Heart right ventricle (tissue), 16 donors: ENCODE data around the gene TCERG1L. TPM values are rescaled to one million over a fixed set of nuclear protein-coding genes. Genes with fewer than 3 reads are reported as not detected.

Experiments
- ATAC-seq, 8 donors: fragments of 200-7000 bp; cut with Tn5 transposase; one replicate each; pipeline ENCODE4 v1.9.1; 2020; ENCODE audit warnings: mild to moderate bottlenecking in 8 of 8, moderate library complexity in 8 of 8, moderate number of reproducible peaks in 1 of 8
- DNase-seq, 2 donors: peaks; one replicate each; pipeline ENCODE4 v3.0.0-alpha.2; 2020
- H3K27ac ChIP-seq, 10 donors: fragments of 200-600 bp; sonication (generic) in 2 of 10; one replicate each; pipeline versions ENCODE4 v1.5.0 to v1.8.0; 2020 to 2022; ENCODE audit warnings: mild to moderate bottlenecking in 3 of 10
- H3K27me3 ChIP-seq, 7 donors: fragments of 200-600 bp; one replicate each; pipeline ENCODE4 v1.8.0; 2021 to 2022; ENCODE audit warnings: mild to moderate bottlenecking in 2 of 7
- H3K36me3 ChIP-seq, 9 donors: fragments of 200-600 bp; sonication (generic) in 1 of 9; one replicate each; pipeline versions ENCODE4 v1.5.0 to v1.8.0; 2020 to 2022; ENCODE audit warnings: mild to moderate bottlenecking in 2 of 9
- H3K4me1 ChIP-seq, 9 donors: fragments of 200-600 bp; sonication (generic) in 1 of 9; one replicate each; pipeline versions ENCODE4 v1.5.0 to v1.8.0; 2020 to 2022; ENCODE audit warnings: mild to moderate bottlenecking in 4 of 9
- H3K4me3 ChIP-seq, 10 donors: fragments of 200-600 bp; sonication (generic) in 2 of 10; one replicate each; pipeline versions ENCODE4 v1.5.0 to v1.8.0; 2020 to 2022; ENCODE audit warnings: mild to moderate bottlenecking in 7 of 10, moderate library complexity in 2 of 10
- H3K9me3 ChIP-seq, 11 donors: fragments of 200-600 bp in 10 of 11; sonication (generic) in 2 of 11; one replicate each; pipeline versions ENCODE4 v1.5.0 to v1.8.0; 2013 to 2022; ENCODE audit warnings: mild to moderate bottlenecking in 2 of 11, control low read depth in 1 of 11, moderate library complexity in 1 of 11
- CTCF ChIP-seq, 9 donors: fragments of 200-600 bp; sonication (generic) in 2 of 9; IDR thresholded peaks; one replicate each; pipeline versions ENCODE4 v1.5.0 to v1.8.0; 2021 to 2022; ENCODE audit warnings: antibody characterized with exemption in 9 of 9, mild to moderate bottlenecking in 5 of 9, moderate library complexity in 1 of 9
- WGBS, 2 donors: extraction: QIAGEN DNeasy Blood & Tissue Kit; methylation state at CpG; one replicate each; pipeline ENCODE4 v1.1.7; 2013; ENCODE audit warnings: inconsistent platforms in 1 of 2; 5-methylcytosine and 5-hydroxymethylcytosine counted together
- intact Hi-C, 10 donors: fragments of 100-400 bp; cut with DNase I; formaldehyde crosslinking; loops; one replicate each; pipeline versions ENCODE4 v1.11.1 to v1.14.2; 2022
- polyA plus RNA-seq, 2 donors: library from polyadenylated mRNA; stranded (reverse); fragments of 200-250 nt; gene quantifications; one replicate each; pipeline ENCODE4 v1.2.3, GENCODE V29; 2013
- total RNA-seq, 10 donors: library from RNA; stranded (reverse); fragmentation: NEBNext Ultra II Directional in 3 of 10; extraction: Animal tissue kit (Norgen Biotek cat#: 25700) in 3 of 10; gene quantifications; one replicate each; pipeline versions ENCODE4 v1.2.1 to v1.2.4, GENCODE V29; 2021 to 2023
- donor health status: Arrhythmogenic right ventricular cardiomyopathy.
- donor health status: ischemic (EF 13 %, LVEDD 7.1; RV severe dilation, severe dysfunction).
- donor health status: healthy with polysubstance abuse.
- donor health status: DM: no; HTN: yes; CAD: no.
- donor health status: DM: no; HTN: no; CAD: no.
- donor health status: ischemic (EF 25% LVEDD 6.9; RV normal size, moderate dysfunction).
- donor health status: ischemic (EF 25% LVEDD 5.7; RV mildly dilated, moderate dysfunction).
- donor health status: healthy.
- donor health status: DM: yes; HTN: yes; CAD: no.
- donor health status: Ischemic cardiomyopathy.
- donor health status: ischemic (EF 35%, LVEDD 5.7; RV mildly dilated, moderate dysfunction).
- donor health status: nonischemic (EF 11% LVEDD 7.7; RV severe dilation, severe dysfunction).
- donor health status: DM: yes; HTN: yes; CAD: no.
- donor health status: PGD.
- donor health status: ischemic (EF 29% LVEDD 5.4; RV normal size, mild dysfunction).
- donor health status: nonischemic (EF 23%, LVEDD 6.1; RV moderate dilation, normal function).

The TCERG1L gene
- total and polyA plus RNA-seq, 12 donors = 0.09 TPM; not detected in 10

- no peak for DNase-seq
These were observed 222.4 kb downstream of the TCERG1L start for GRCh38 chr10:131089150-131089549.

DNA sequence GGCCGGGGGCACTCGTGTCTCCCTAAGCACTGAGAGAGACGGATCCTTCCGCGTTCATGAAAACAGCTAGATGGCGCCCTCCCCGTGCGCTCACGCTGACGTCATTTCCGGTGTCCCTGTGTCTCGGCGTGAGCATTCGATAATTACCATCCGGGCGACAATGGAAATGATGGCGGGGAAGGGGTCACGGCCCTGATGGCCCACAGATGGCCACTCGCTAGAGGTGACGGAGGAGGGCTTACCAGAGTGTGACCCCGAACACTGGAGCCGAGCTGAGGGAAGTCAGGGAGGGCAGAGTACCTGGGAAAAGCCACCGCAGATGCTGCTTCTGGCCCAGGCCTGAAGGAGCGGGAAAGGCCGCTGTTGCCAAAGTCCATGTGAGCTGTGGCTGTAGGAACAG, 222.9 kb downstream of the TCERG1L start:
- intact Hi-C loops = no loop called here
- peaks cover 0 to 47% (median 13%) of the 10 kb centered on the region in 7 donors for H3K27me3 ChIP-seq
- H3K4me1 ChIP-seq = no peaks in the 10 kb centered on the region

More at GRCh38 chr10:131089150-131089549, 222.4 kb downstream of the TCERG1L start:
- intact Hi-C loops = no loop called here
- Histone ChIP-seq H3K36me3 (no peaks in the 10 kb centered on the region), H3K4me1 (peaks cover 0 to 3% (median 0%) of the 10 kb centered on the region in 9 donors), H3K9me3 (no peaks in the 10 kb centered on the region), H3K4me3 (no peak overlapping the region), H3K27ac (no peak overlapping the region), H3K27me3 (peaks cover 0 to 43% (median 9%) of the 10 kb centered on the region in 7 donors)
- no peak for TF ChIP-seq CTCF (IDR thresholded peaks at IDR 0.05)
- no peak for ATAC-seq
- 86 to 89% methylated on average over 20 to 21 of the region's 21 CpGs for whole genome bisulfite sequencing, 2 donors

DNA sequence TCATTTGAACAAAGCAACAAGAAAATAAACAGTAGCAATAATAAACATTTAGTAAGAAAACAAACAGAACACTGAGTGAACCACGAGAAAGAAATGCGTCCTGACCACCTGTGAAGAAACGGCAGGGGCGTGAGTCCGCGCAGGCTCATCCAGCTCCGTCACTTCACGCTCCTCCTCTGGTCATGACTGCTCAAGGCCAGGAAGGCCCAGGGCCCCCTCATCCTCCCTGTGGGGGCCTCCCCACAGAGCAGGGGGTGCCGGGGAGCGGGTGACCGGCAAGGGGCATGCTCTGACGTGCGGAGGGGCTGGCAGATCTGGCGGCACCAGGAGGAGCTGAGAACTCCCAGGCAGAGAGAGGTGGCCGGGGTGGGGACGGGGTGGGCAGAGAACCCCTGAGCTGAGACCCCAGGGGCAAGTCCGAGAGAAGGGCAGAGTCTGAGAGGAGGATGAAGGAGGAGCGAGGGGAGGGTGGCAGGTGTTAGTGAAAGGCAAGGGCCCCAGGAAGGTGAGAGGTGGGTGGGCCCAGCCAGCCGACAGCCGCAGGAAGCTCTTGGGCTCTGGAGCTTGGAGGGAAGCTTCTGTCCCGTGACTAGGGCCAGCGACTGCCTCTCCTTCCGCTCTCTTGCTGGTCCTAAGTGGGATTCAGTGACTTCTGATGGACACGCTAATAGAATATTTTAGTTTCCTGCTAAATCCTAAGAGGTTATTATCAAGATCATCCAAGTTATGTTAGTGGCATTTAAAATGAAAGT, 223.9 kb downstream of the TCERG1L start:
- H3K36me3 ChIP-seq = no peaks in the 10 kb centered on the region
- H3K27me3 ChIP-seq = peaks cover 0 to 52% (median 14%) of the 10 kb centered on the region in 7 donors
- no peak for TF ChIP-seq CTCF (IDR thresholded peaks at IDR 0.05)
- H3K9me3 ChIP-seq = no peaks in the 10 kb centered on the region
- H3K4me3 ChIP-seq = no peak overlapping the region
- no peaks in the 10 kb centered on the region for H3K4me1 ChIP-seq
- WGBS, 2 donors = 80% methylated on average over 24 of the region's 24 CpGs
- no peak overlapping the region for H3K27ac ChIP-seq
- DNase-seq (no peak), ATAC-seq (no peak)
- intact Hi-C loops = no loop called here

More for the DNA sequence above, 222.9 kb downstream of the TCERG1L start:
- Histone ChIP-seq H3K36me3 (no peaks in the 10 kb centered on the region), H3K4me3 (no peak overlapping the region), H3K9me3 (no peaks in the 10 kb centered on the region), H3K27ac (no peak overlapping the region)
- WGBS, 2 donors = 80 to 84% methylated on average over 25 of the region's 25 CpGs
- ATAC-seq (no peak), DNase-seq (no peak)
- TF ChIP-seq CTCF (IDR thresholded peaks at IDR 0.05) = no peak

DNA sequence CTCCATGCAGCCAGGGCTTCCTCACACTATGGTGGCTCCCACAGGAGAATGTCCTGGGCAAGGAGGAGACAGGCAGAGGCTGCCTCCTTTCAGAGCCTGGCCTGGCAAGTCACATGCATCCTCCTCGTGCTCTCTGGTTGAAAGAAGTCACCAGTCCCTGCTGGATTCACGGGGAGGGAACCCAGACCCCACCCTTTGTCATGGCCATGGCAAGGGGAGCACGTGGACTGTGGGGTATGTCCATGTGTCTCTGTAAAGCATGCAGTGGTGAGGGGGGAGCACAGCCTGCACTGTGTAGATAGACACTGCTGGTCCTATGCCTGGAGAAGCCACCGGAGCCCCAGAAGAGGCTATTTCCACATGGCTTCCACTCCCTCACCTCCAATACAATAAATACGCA, 225.0 kb downstream of the TCERG1L start:
- no peak for TF ChIP-seq CTCF (IDR thresholded peaks at IDR 0.05)
- Histone ChIP-seq H3K27me3 (peaks cover 0 to 59% (median 14%) of the 10 kb centered on the region in 7 donors), H3K4me1 (no peaks in the 10 kb centered on the region), H3K9me3 (no peaks in the 10 kb centered on the region), H3K36me3 (no peaks in the 10 kb centered on the region), H3K4me3 (no peak overlapping the region), H3K27ac (no peak overlapping the region)
- WGBS, 2 donors = 88 to 89% methylated on average over 5 of the region's 5 CpGs
- ATAC-seq (no peak), DNase-seq (no peak)
- intact Hi-C loops = no loop called here
